Karpas-422 (cell line): ENCODE data around the gene RAP1GAP2. TPM values are rescaled to one million over a fixed set of nuclear protein-coding genes. Genes with fewer than 3 reads are reported as not detected.

ENCODE experiments used
- DNase-seq: peaks from one replicate; pipeline ENCODE4 v3.0.0-alpha.2; 2015
- H2AFZ ChIP-seq: fragments of 200-600 bp; sonication (generic); 2 replicates; pipeline ENCODE4 v1.6.1; 2014; ENCODE audit warnings: antibody characterized with exemption, low read length, mixed read lengths
- H3K27ac ChIP-seq: fragments of 200-600 bp; sonication (generic); 2 replicates; pipeline ENCODE4 v1.5.1; 2014; ENCODE audit warnings: mild to moderate bottlenecking, low read length, moderate library complexity
- H3K27me3 ChIP-seq: fragments of 200-600 bp; sonication (generic); 2 replicates; pipeline ENCODE4 v1.6.1; 2014; ENCODE audit warnings: low read length, mixed read lengths
- H3K36me3 ChIP-seq: fragments of 200-600 bp; sonication (generic); 2 replicates; pipeline ENCODE4 v1.6.1; 2014; ENCODE audit warnings: low read length, mixed read lengths; ENCODE audit not compliant: insufficient read depth
- H3K4me1 ChIP-seq: fragments of 200-600 bp; sonication (generic); 2 replicates; pipeline ENCODE4 v1.6.1; 2014; ENCODE audit warnings: mild to moderate bottlenecking, low read length, mixed read lengths
- H3K4me2 ChIP-seq: fragments of 200-600 bp; sonication (generic); 2 replicates; pipeline ENCODE4 v1.6.1; 2014; ENCODE audit warnings: low read length, low read depth, mild to moderate bottlenecking; ENCODE audit not compliant: poor library complexity, severe bottlenecking
- H3K4me3 ChIP-seq: fragments of 200-600 bp; sonication (generic); 2 replicates; pipeline ENCODE4 v1.5.1; 2014; ENCODE audit warnings: mild to moderate bottlenecking, antibody characterized with exemption, low read length, mixed read lengths
- H3K79me2 ChIP-seq: fragments of 200-600 bp; sonication (generic); 2 replicates; pipeline ENCODE4 v1.6.1; 2014; ENCODE audit warnings: mild to moderate bottlenecking, low read length, mixed read lengths
- H3K9ac ChIP-seq: fragments of 200-600 bp; sonication (generic); 2 replicates; pipeline ENCODE4 v1.6.0; 2014; ENCODE audit warnings: low read length
- H3K9me2 ChIP-seq: fragments of 200-600 bp; sonication (generic), shearing (Covaris generic); replicated peaks from 2 replicates; pipeline ENCODE4 v1.6.0; 2014; ENCODE audit warnings: mild to moderate bottlenecking, low read length, moderate library complexity; ENCODE audit not compliant: insufficient read depth
- H3K9me3 ChIP-seq: fragments of 300-700, 200-600 bp; sonication (generic); 2 replicates; pipeline ENCODE4 v1.6.1; 2014; ENCODE audit warnings: low read length, mixed read lengths
- H4K20me1 ChIP-seq: fragments of 200-600 bp; sonication (generic); 2 replicates; pipeline ENCODE4 v1.6.1; 2014; ENCODE audit warnings: mild to moderate bottlenecking, antibody characterized with exemption, low read length, low read depth; ENCODE audit not compliant: insufficient read depth
- total RNA-seq: library from RNA; depleted of rRNA; stranded (reverse); fragments of >200 nt; shearing (Covaris generic); gene quantifications from 2 replicates; pipeline ENCODE4 v1.2.3, GENCODE V29; 2014; ENCODE audit warnings: low replicate concordance

The RAP1GAP2 gene
- total RNA-seq, 1 experiment from 2014 or later, result 6.0 TPM

GRCh38 chr17:2847381-2848333 lies 51.4 kb downstream of the RAP1GAP2 start:
- H3K79me2 ChIP-seq, result no peaks in the 10 kb centered on the region

GRCh38 chr17:2849327-2849670 lies 53.1 kb downstream of the RAP1GAP2 start:
- Histone ChIP-seq H3K9me3 (no peaks in the 10 kb centered on the region), H4K20me1 (no peaks in the 10 kb centered on the region), H2AFZ (no peak overlapping the region), H3K27me3 (no peaks in the 10 kb centered on the region), H3K4me1 (peaks cover 39% of the 10 kb centered on the region), H3K4me3 (no peak overlapping the region), H3K27ac (no peak overlapping the region), H3K4me2 (no peak overlapping the region), H3K9ac (no peak overlapping the region), H3K9me2 (no peaks in the 10 kb centered on the region), H3K36me3 (no peaks in the 10 kb centered on the region), H3K79me2 (no peaks in the 10 kb centered on the region)
- no peak for DNase-seq

More at GRCh38 chr17:2847381-2848333, 51.4 kb downstream of the RAP1GAP2 start:
- H3K27me3 ChIP-seq, result no peaks in the 10 kb centered on the region
- peak; percentile 82 for DNase-seq
- H3K4me2 ChIP-seq, result peak overlapping the region; percentile 65
- no peaks in the 10 kb centered on the region for H3K9me2 ChIP-seq
- peak overlapping the region; percentile 99 for H2AFZ ChIP-seq
- no peaks in the 10 kb centered on the region for H3K9me3 ChIP-seq
- no peaks in the 10 kb centered on the region for H3K36me3 ChIP-seq
- H3K4me1 ChIP-seq, result peaks cover 38% of the 10 kb centered on the region
- H4K20me1 ChIP-seq, result no peaks in the 10 kb centered on the region
- H3K27ac ChIP-seq, result peak overlapping the region; percentile 34
- H3K9ac ChIP-seq, result peak overlapping the region; percentile 61
- H3K4me3 ChIP-seq, result peak overlapping the region; percentile 22; the same call in 1 of the 2 replicates

GRCh38 chr17:2850991-2851390 lies 54.8 kb downstream of the RAP1GAP2 start:
- Histone ChIP-seq H3K4me1 (peaks cover 42% of the 10 kb centered on the region), H3K9ac (no peak overlapping the region), H3K4me3 (no peak overlapping the region), H2AFZ (no peak overlapping the region), H3K27ac (no peak overlapping the region), H3K79me2 (no peaks in the 10 kb centered on the region), H3K9me3 (no peaks in the 10 kb centered on the region), H3K36me3 (no peaks in the 10 kb centered on the region), H3K27me3 (no peaks in the 10 kb centered on the region), H3K9me2 (no peaks in the 10 kb centered on the region), H3K4me2 (no peak overlapping the region), H4K20me1 (no peaks in the 10 kb centered on the region)
- no peak for DNase-seq

- DNase-seq, result no peak
- no peaks in the 10 kb centered on the region for H3K36me3 ChIP-seq
- 0 out of 2 replicates have a peak overlapping the region, but pooled peaks have one; percentile 12 for H2AFZ ChIP-seq
- peak overlapping the region; percentile 21; the same call in 1 of the 2 replicates for H3K27ac ChIP-seq
- no peaks in the 10 kb centered on the region for H3K27me3 ChIP-seq
- peaks cover 42% of the 10 kb centered on the region for H3K4me1 ChIP-seq
- H3K79me2 ChIP-seq, result no peaks in the 10 kb centered on the region
- no peaks in the 10 kb centered on the region for H4K20me1 ChIP-seq
- 0 out of 2 replicates have a peak overlapping the region, but pooled peaks have one; percentile 32 for H3K4me3 ChIP-seq
- H3K9me2 ChIP-seq, result no peaks in the 10 kb centered on the region
- no peaks in the 10 kb centered on the region for H3K9me3 ChIP-seq
- H3K4me2 ChIP-seq, result peak overlapping the region; percentile 55
- peak overlapping the region; percentile 12; the same call in 1 of the 2 replicates for H3K9ac ChIP-seq
Measured at GRCh38 chr17:2851615-2852014, 55.4 kb downstream of the RAP1GAP2 start.

GRCh38 chr17:2852221-2852620 lies 56.0 kb downstream of the RAP1GAP2 start:
- H4K20me1 ChIP-seq, result no peaks in the 10 kb centered on the region
- peak; percentile 66 for DNase-seq
- peak overlapping the region; percentile 55 for H3K4me2 ChIP-seq
- peak overlapping the region; percentile 15; the same call in 1 of the 2 replicates for H3K4me3 ChIP-seq
- H3K9me3 ChIP-seq, result no peaks in the 10 kb centered on the region
- H2AFZ ChIP-seq, result no peak overlapping the region
- peak overlapping the region; percentile 52 for H3K9ac ChIP-seq
- peaks cover 42% of the 10 kb centered on the region for H3K4me1 ChIP-seq
- H3K27me3 ChIP-seq, result no peaks in the 10 kb centered on the region
- no peaks in the 10 kb centered on the region for H3K79me2 ChIP-seq
- H3K9me2 ChIP-seq, result no peaks in the 10 kb centered on the region
- H3K36me3 ChIP-seq, result no peaks in the 10 kb centered on the region
- H3K27ac ChIP-seq, result no peak overlapping the region

GRCh38 chr17:2852729-2853282 lies 56.6 kb downstream of the RAP1GAP2 start:
- Histone ChIP-seq H3K27me3 (no peaks in the 10 kb centered on the region), H3K27ac (no peak overlapping the region), H3K9me3 (no peaks in the 10 kb centered on the region), H3K4me2 (peak overlapping the region; percentile 55), H3K36me3 (no peaks in the 10 kb centered on the region), H3K79me2 (no peaks in the 10 kb centered on the region), H4K20me1 (no peaks in the 10 kb centered on the region), H2AFZ (no peak overlapping the region), H3K4me3 (peak overlapping the region; percentile 15; the same call in 1 of the 2 replicates), H3K4me1 (peaks cover 37% of the 10 kb centered on the region), H3K9me2 (no peaks in the 10 kb centered on the region), H3K9ac (peak overlapping the region; percentile 52; the same call in 1 of the 2 replicates)
- no peak for DNase-seq

GRCh38 chr17:2853283-2854142 lies 57.3 kb downstream of the RAP1GAP2 start:
- peaks cover 30% of the 10 kb centered on the region for H3K4me1 ChIP-seq
- no peaks in the 10 kb centered on the region for H3K79me2 ChIP-seq
- no peaks in the 10 kb centered on the region for H3K9me3 ChIP-seq
- H3K36me3 ChIP-seq, result no peaks in the 10 kb centered on the region
- no peaks in the 10 kb centered on the region for H3K27me3 ChIP-seq
- H3K4me3 ChIP-seq, result no peak overlapping the region
- no peaks in the 10 kb centered on the region for H4K20me1 ChIP-seq
- no peak overlapping the region for H3K9ac ChIP-seq
- no peak overlapping the region for H3K4me2 ChIP-seq
- H2AFZ ChIP-seq, result no peak overlapping the region
- DNase-seq, result no peak
- no peak overlapping the region for H3K27ac ChIP-seq
- H3K9me2 ChIP-seq, result no peaks in the 10 kb centered on the region
